Measurements from ENCODE around the gene RXYLT1.
"Not testable (repeated sequence)": the region's sequence is repeated elsewhere in the genome, so short reads cannot be mapped to it uniquely, and the experiment has no call there.

RXYLT1 gene

DNA sequence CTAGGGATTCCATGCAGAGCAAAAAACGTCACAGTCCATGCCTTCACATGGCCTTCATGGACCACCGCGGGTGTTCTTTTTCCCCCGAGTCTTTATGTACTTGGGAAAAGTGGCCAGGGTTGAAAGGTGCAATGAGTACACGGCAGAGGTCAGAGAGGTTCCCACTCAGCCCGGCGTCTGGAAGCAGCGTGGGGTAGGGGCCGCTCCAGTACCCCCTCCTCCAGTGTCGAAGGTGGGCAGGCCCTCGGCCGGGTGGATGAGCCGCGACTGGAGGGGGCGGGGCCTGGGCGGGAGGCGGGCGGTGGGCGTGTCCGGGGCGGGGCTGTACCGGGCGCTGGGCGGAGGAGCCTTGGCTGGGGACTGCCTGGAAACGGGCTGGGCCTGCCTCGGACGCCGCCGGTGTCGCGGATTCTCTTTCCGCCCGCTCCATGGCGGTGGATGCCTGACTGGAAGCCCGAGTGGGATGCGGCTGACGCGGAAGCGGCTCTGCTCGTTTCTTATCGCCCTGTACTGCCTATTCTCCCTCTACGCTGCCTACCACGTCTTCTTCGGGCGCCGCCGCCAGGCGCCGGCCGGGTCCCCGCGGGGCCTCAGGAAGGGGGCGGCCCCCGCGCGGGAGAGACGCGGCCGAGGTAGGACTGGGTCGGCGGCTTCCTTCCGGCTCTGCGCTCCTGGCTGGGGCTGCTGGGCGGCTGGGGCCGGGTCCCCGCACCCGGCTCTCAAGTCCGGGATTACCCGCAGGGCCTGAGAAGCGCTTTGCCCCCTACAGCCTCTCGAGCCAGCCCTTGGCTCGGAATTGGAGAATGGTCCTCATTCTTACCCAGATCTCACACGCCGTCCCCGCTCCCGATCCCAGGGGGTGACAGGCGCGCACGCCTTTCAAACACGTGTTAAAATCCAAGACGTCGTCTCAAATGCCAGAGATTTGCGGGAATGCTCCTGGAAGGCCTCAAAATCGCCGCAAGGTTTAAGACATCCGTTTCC, at the start of gene RXYLT1:
TSS of gene RXYLT1 (plus strand) at position 412 of the 984 bp plus-strand sequence. CDS start at position 464, 52 bp downstream.
- peak; percentile 69 to 75 for DNase-seq (ENCODE audit: low read depth in 2 of 2)

GRCh38 chr12:63732779-63733178, 46.9 kb upstream of the RXYLT1 start:
- not testable (repeated sequence) for DNase-seq (ENCODE audit: low read depth in 2 of 2)

- DNase-seq (ENCODE audit: low read depth in 2 of 2): not testable (repeated sequence)
Measured at GRCh38 chr12:63733585-63733984, 46.1 kb upstream of the RXYLT1 start.

- DNase-seq (ENCODE audit: low read depth in 2 of 2): not testable (repeated sequence)
Measured at GRCh38 chr12:63740551-63740950, 39.2 kb upstream of the RXYLT1 start.

GRCh38 chr12:63741431-63741830, 38.3 kb upstream of the RXYLT1 start:
- DNase-seq (ENCODE audit: low read depth in 2 of 2): not testable (repeated sequence)

DNA sequence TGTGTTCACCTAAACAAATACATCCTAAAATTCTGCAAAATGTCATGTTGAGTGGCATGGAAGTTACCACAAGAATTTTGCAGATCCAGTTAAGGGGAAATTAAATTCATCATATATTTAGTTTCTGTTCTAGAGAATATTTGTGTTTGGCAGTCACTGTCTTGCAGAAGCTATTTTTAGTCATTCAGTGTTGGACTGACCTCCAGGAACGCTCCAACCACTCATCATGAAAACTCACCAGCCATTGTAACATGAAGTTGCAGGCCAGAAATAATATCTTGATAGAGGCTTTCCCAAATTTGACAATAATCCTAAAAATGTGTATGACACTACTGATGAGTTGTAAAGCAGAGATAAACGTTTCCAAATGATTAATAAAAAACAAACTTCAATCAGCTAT, 35.6 kb upstream of the RXYLT1 start:
- not testable (repeated sequence) for DNase-seq (ENCODE audit: low read depth in 2 of 2)

DNA sequence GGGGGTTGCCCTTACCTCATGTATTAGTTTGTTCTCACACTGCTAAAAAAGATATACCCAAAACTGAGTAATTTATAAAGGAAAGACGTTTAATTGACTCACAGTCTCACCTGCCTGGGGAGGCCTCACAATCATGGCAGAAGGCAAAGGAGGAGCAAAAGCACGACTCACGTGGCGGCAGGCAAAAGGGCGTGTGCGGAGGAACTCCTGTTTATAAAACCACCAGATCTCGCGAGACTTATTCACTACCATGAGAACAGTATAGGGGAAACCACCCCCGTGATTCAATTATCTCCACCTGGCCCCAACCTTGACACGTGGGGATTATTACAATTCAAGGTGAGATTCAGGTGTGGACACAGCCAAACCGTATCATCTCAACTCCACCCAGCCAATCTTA, 33.2 kb upstream of the RXYLT1 start:
- not testable (repeated sequence) for DNase-seq (ENCODE audit: low read depth in 2 of 2)

GRCh38 chr12:63747136-63747535, 32.6 kb upstream of the RXYLT1 start:
- DNase-seq (ENCODE audit: low read depth in 2 of 2): not testable (repeated sequence)

GRCh38 chr12:63747553-63747952, 32.2 kb upstream of the RXYLT1 start:
- no peak for DNase-seq (ENCODE audit: low read depth in 2 of 2)

DNA sequence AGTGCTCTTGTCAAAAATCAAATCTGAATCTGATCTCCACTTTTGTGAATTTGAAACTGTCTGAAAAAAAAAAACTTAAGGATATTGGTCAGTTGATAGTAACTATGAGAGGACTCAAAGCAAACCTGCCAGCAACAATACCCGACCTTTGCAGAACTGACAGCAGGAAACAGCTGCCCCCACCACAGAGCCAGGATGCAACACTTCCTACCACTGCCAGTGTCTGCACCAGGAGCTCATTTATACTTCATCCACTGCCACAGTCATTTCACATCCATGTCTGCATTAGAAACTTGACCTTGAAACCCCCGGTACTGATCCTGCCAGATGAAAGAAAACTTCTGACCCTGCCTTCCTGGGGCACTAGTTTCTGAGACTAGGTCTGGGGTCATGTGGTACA, 27.4 kb upstream of the RXYLT1 start:
- no peak for DNase-seq (ENCODE audit: low read depth in 2 of 2)

- no peak for DNase-seq (ENCODE audit: low read depth in 2 of 2)
Measured at GRCh38 chr12:63752841-63753240, 26.9 kb upstream of the RXYLT1 start.

DNA sequence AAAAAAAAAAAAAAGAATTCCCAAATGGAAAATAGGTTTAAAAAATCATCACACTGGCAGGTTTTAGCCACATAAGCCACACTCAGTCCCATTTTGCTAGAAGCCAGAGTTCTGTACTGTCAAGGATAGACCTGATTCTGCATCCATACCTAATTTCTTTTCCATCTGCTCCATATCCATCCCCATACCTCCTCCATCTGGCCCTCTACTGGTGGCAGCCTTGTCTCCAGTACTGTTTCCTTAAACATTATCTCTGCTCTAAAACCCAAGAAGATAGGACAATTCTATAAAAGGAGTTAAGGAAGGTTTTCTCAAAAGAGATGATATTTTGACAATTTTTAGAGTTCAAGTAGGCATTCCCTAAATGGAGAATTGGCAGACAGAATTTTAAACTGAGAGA, 26.0 kb upstream of the RXYLT1 start:
- no peak for DNase-seq (ENCODE audit: low read depth in 2 of 2)

DNA sequence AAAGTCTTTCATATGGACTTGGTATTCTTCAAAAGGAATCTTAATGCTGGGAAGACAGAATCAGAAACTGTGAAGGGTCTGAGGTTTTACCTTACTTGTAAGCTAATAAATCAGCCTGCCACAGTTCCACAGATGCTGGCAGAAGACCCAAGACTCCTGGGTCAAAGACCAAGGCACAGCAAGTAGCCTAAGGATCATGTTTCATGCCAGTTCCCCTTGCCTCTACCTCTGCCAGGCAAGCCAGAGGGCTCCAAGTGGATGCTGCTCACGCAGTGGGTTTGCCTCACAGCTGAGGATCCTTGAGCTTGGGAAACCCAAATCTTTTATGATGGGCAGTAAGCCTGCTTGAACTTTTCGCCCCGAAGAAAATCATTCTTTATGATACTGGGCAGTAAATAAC, 15.2 kb upstream of the RXYLT1 start:
- no peak for DNase-seq (ENCODE audit: low read depth in 2 of 2)

DNA sequence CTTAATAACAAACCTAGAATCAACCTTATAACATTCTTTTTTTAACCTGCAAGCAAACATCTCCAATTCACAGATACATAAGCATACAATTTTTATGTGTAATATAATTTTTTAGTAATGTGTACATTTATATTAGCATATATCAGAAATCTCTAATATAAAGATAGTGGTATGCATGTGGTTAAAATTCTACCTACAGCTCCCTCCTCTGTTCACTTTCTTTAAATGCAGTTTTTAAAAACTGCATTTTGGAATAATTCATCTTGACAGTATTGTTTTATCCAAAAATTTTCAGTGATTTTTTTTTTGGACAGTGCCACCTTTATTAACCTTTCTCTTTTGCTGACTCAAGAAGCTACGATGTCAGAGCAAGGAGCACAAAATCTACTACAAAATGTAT, 13.2 kb upstream of the RXYLT1 start:
- no peak for DNase-seq (ENCODE audit: low read depth in 2 of 2)

- DNase-seq (ENCODE audit: low read depth in 2 of 2): no peak
Measured at GRCh38 chr12:63770375-63770774, 9.3 kb upstream of the RXYLT1 start.

- no peak for DNase-seq (ENCODE audit: low read depth in 2 of 2)
Measured at GRCh38 chr12:63777340-63777739, 2.4 kb upstream of the RXYLT1 start.

DNA sequence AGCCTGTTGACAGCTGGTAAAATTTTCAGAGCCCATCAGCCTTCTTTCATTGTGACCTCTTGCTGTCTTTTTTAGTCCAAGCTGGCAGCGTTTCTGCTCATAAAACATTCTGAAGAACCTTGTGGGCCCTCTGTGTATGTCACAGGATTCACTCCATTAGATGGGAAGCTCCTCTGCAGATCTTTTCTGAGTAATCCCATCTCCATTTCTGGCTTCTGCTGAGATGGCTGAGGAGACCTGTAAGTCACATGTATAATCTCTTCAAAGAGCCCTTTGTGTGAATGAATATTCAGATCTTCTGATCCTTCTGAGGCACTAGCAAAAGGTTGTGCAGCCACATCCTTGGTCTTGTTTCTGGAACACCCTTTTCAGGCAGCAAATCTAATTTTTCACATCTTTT, 2.8 kb downstream of the RXYLT1 start:
- no peak for DNase-seq (ENCODE audit: low read depth in 2 of 2)

- DNase-seq (ENCODE audit: low read depth in 2 of 2): no peak
Measured at GRCh38 chr12:63787306-63787705, 7.6 kb downstream of the RXYLT1 start.

- no peak for DNase-seq (ENCODE audit: low read depth in 2 of 2)
Measured at GRCh38 chr12:63790608-63790945, 10.9 kb downstream of the RXYLT1 start.

GRCh38 chr12:63792338-63792737, 12.6 kb downstream of the RXYLT1 start:
- no peak for DNase-seq (ENCODE audit: low read depth in 2 of 2)

- no peak for DNase-seq (ENCODE audit: low read depth in 2 of 2)
Measured at GRCh38 chr12:63795032-63795687, 15.5 kb downstream of the RXYLT1 start.

- DNase-seq (ENCODE audit: low read depth in 2 of 2): no peak
Measured at GRCh38 chr12:63795944-63796343, 16.2 kb downstream of the RXYLT1 start.

DNA sequence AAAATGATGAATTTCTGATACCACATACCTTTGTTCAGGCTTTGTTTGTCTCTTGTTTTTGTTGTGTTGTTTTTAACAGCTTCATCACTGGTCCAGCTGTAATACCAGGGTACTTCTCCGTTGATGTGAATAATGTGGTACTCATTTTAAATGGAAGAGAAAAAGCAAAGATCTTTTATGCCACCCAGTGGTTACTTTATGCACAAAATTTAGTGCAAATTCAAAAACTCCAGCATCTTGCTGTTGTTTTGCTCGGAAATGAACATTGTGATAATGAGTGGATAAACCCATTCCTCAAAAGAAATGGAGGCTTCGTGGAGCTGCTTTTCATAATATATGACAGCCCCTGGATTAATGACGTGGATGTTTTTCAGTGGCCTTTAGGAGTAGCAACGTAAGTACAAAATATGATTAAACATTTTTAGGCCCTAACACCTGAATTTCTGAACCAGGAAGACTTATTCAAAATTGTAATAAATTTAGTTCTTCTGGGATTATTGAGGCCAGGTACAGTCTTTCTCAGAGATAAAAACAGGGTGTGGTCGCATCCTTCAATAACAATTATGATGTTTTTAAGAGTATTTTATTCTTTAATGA, 22.4 kb downstream of the RXYLT1 start:
- no peak for DNase-seq (ENCODE audit: low read depth in 2 of 2)
